SK-N-MC (cell line): ENCODE data around the gene SNRNP200.

Experiments
- EZH2 ChIP-seq: fragments of 200-600 bp; sonication (generic); IDR thresholded peaks from one replicate; pipeline ENCODE4 v1.6.1; 2017; ENCODE audit warnings: antibody characterized with exemption
- FOXP2 ChIP-seq: optimal IDR thresholded peaks from 2 replicates; pipeline ENCODE3; 2011; ENCODE audit warnings: mild to moderate bottlenecking, moderate library complexity; ENCODE audit not compliant: insufficient read depth; ENCODE audit errors: extremely low read length, control extremely low read depth
- POLR2AphosphoS5 ChIP-seq: IDR thresholded peaks from 2 replicates; pipeline ENCODE4 v1.6.1; 2012; ENCODE audit warnings: mild to moderate bottlenecking, low read depth, low read length, borderline replicate concordance

DNA sequence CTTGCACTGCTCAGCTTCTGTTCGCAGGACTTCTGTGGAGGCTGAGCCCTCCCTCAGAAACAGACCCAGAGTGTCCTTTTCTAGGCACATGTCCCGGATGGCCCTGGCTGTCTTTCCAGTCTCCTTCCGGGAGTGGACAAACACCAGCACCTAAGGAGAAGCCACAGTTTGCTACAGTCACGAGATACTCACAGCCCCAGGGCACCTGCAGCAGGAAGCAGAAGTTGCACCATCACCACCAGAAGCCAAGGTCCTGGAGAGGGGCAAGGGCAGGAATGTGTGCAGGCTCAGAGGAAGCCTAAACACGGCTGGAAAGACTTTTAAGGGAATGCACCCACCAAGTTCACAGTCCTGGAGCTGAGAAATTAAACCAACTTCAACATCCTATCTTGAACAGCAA, 13.6 kb downstream of the SNRNP200 start:
- TF ChIP-seq EZH2 (no peak), POLR2AphosphoS5 (no peak), FOXP2 (no peak)
